ENCODE measurements around the gene HHIPL1.

DNA sequence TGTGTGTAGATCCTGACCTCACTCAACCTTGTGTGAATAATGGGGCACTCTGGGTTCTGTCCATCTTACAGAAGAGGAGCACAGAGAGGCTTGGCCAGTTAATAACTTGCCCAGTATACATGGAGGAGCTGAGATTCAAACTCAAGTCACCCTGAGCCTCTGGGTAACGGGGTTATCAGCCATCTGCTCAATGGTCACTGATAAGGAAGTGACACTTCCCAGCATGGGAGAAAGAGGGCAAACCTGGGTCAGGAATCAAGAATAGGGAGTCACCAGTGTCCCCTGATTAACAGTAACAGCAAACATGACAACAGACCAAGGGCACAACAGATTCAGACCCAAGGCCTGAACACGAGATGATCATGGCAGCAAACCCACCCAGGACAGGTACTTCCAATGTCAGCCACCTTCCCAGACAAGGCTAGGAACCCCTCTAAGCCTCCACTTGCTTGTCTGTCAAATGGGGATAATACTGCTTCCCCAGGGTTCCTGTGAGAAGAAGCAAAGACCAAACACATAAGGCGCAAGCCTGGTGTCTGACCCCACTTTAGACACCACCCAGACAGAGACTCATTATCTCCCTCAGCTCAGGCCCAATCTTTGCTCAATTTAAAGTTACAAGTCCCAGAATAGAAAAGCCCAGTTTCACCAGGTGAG, 44.6 kb upstream of the HHIPL1 start:
- TF ChIP-seq CTCF (IDR thresholded peaks at IDR 0.05) (no peak), POLR2A (IDR thresholded peaks at IDR 0.05) (no peak)

Data from tibial nerve (tissue), 3 donors.